ENCODE measurements around the gene REL. TPM values are rescaled to one million over a fixed set of nuclear protein-coding genes. Genes with fewer than 3 reads are reported as not detected.

Gene REL
- total and polyA plus RNA-seq, 9 of the 15 experiments (the other 6 are each of a cell fraction or from before 2014, with no cell fraction given) = 0.63 to 8.6 (median 6.3) TPM

- TF ChIP-seq ZNF280A (IDR thresholded peaks at IDR 0.05; ENCODE audit: low read depth, partially characterized antibody) = no peak
- no peak for TF ChIP-seq NR4A1 (CRISPR knock-in tag; IDR thresholded peaks at IDR 0.05)
- TF ChIP-seq NR4A1 (tag; IDR thresholded peaks at IDR 0.05) = no peak
- TF ChIP-seq CBFB (CRISPR knock-in tag; IDR thresholded peaks at IDR 0.05) = no peak
- TF ChIP-seq HDAC8 (tag; IDR thresholded peaks at IDR 0.05) = no peak
- TF ChIP-seq ARID2 (IDR thresholded peaks at IDR 0.05) = no peak
- TF ChIP-seq ZNF644 (tag; IDR thresholded peaks at IDR 0.05; ENCODE audit: low read depth) = no peak
- TF ChIP-seq ZNF121 (CRISPR knock-in tag; conservative IDR thresholded peaks at IDR 0.05) = no peak
- no peak for TF ChIP-seq TSC22D4 (tag; IDR thresholded peaks at IDR 0.05)
- TF ChIP-seq NFE2L1 (tag; IDR thresholded peaks at IDR 0.05; ENCODE audit: borderline replicate concordance, low read depth) = no peak
- TF ChIP-seq FOXJ2 (tag; IDR thresholded peaks at IDR 0.05) = no peak
- TF ChIP-seq MNT (conservative IDR thresholded peaks at IDR 0.05) = peak in 1 of 2 experiments; percentile 75; a peak in 2 of 4 replicates
- no peak for TF ChIP-seq CBFA2T2 (conservative IDR thresholded peaks at IDR 0.05)
- peak in 1 of 2 experiments; percentile 40; a peak in 1 of 4 replicates for TF ChIP-seq RCOR1 (IDR thresholded peaks at IDR 0.05; ENCODE audit: borderline replicate concordance in 1 of 2, low read depth in 2 of 2, low read length in 2 of 2)
- peak; percentile 74 for TF ChIP-seq ZBTB7A (IDR thresholded peaks at IDR 0.05; ENCODE audit: borderline replicate concordance, control insufficient read depth, low read depth, low read length)
- TF ChIP-seq ZNF398 (CRISPR knock-in tag; IDR thresholded peaks at IDR 0.05) = no peak
- TF ChIP-seq KDM2B (CRISPR knock-in tag; IDR thresholded peaks at IDR 0.05) = 0 out of 2 replicates have a peak, but pooled peaks have one; percentile 22
- no peak for TF ChIP-seq PATZ1 (CRISPR knock-in tag; IDR thresholded peaks at IDR 0.05; ENCODE audit: borderline replicate concordance)
- TF ChIP-seq CHCHD3 (CRISPR knock-in tag; IDR thresholded peaks at IDR 0.05) = no peak
- no peak for TF ChIP-seq EWSR1 (IDR thresholded peaks at IDR 0.05; ENCODE audit: borderline replicate concordance, low read depth, partially characterized antibody)
Observed at GRCh38 chr2:60881047-60881932, at the start of gene REL (continued).
